WI38 (cell line): Measurements from ENCODE around the gene LAMTOR2.
"Not testable (repeated sequence)": the region's sequence is repeated elsewhere in the genome, so short reads cannot be mapped to it uniquely, and the experiment has no call there.

ENCODE experiments used
- H3K4me3 ChIP-seq: 2 replicates; pipeline ENCODE4 v1.5.1; 2011; ENCODE audit warnings: low read depth, mild to moderate bottlenecking, control low read depth, low read length
- CTCF ChIP-seq: IDR thresholded peaks from 2 replicates; pipeline ENCODE4 v1.5.1; 2012; ENCODE audit warnings: low read depth, mild to moderate bottlenecking, control low read depth, low read length

Gene LAMTOR2

GRCh38 chr1:156033011-156033410, 21.6 kb upstream of the LAMTOR2 start:
- H3K4me3 ChIP-seq = no peak overlapping the region
- TF ChIP-seq CTCF = no peak

GRCh38 chr1:156034991-156035390, 19.6 kb upstream of the LAMTOR2 start:
- not testable (repeated sequence) for H3K4me3 ChIP-seq

GRCh38 chr1:156042828-156043227, 11.8 kb upstream of the LAMTOR2 start:
- H3K4me3 ChIP-seq = no peak overlapping the region
- TF ChIP-seq CTCF = no peak

GRCh38 chr1:156045076-156045475, 9.5 kb upstream of the LAMTOR2 start:
- TF ChIP-seq CTCF = no peak
- H3K4me3 ChIP-seq = no peak overlapping the region

GRCh38 chr1:156048663-156049258, 5.8 kb upstream of the LAMTOR2 start:
- TF ChIP-seq CTCF = no peak
- no peak overlapping the region for H3K4me3 ChIP-seq

GRCh38 chr1:156050376-156050775, 4.2 kb upstream of the LAMTOR2 start:
- no peak overlapping the region for H3K4me3 ChIP-seq
- no peak for TF ChIP-seq CTCF

GRCh38 chr1:156051011-156051725, 3.4 kb upstream of the LAMTOR2 start:
- TF ChIP-seq CTCF = no peak

More at GRCh38 chr1:156051011-156051725, 3.4 kb upstream of the LAMTOR2 start:
- no peak overlapping the region for H3K4me3 ChIP-seq
